Astrocyte (in vitro differentiated cells and primary cell): ENCODE results near the gene TBX2.

Experiments used
- EZH2 ChIP-seq: IDR thresholded peaks from 2 replicates; pipeline ENCODE4 v1.6.1; 2012; ENCODE audit warnings: mild to moderate bottlenecking, low read length, inconsistent platforms; ENCODE audit not compliant: insufficient read depth
- TF ChIP-seq, protein P1 (sequence below): IDR thresholded peaks from 2 replicates; pipeline ENCODE4 v1.5.1; 2011; ENCODE audit warnings: low read depth, mild to moderate bottlenecking, inconsistent platforms, low read length, moderate library complexity; ENCODE audit not compliant: insufficient read depth

DNA sequence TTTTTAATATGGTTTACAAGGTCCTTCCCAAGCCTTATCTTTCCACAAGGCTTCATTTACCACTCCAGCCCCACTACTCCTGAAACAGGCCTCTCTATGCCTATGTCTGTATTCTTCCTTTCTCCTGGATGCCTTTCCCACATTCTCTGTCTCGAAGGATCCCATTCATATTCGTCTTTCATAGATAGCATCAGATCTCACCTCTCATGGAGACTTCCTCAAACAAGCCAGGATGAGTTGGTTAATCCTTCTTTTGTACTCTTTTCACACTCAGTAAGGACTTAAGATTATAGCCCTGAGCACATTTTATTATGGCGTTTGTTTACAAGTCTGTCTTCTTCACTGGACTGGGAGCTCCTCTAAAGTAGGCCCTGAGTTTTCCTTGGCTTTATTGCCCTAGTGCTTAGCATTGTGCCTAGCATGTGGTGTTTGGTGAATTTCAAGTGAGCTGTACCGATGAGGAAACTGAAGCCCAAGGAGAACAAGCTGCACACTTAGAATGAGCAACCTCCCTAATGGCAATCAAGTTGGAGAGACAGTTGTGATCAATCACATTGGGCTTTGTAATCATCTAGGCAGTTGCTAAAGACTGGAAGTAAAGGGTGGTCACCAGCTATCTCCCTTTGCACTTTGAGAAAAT is 42.6 kb downstream of the TBX2 start:
- TF ChIP-seq, protein P1, sequence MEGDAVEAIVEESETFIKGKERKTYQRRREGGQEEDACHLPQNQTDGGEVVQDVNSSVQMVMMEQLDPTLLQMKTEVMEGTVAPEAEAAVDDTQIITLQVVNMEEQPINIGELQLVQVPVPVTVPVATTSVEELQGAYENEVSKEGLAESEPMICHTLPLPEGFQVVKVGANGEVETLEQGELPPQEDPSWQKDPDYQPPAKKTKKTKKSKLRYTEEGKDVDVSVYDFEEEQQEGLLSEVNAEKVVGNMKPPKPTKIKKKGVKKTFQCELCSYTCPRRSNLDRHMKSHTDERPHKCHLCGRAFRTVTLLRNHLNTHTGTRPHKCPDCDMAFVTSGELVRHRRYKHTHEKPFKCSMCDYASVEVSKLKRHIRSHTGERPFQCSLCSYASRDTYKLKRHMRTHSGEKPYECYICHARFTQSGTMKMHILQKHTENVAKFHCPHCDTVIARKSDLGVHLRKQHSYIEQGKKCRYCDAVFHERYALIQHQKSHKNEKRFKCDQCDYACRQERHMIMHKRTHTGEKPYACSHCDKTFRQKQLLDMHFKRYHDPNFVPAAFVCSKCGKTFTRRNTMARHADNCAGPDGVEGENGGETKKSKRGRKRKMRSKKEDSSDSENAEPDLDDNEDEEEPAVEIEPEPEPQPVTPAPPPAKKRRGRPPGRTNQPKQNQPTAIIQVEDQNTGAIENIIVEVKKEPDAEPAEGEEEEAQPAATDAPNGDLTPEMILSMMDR, result no peak
- TF ChIP-seq EZH2, result no peak
